Stomach (tissue), 9 donors: ENCODE data around the gene VDAC1. TPM values are rescaled to one million over a fixed set of nuclear protein-coding genes. Genes with fewer than 3 reads are reported as not detected.
A peak's percentile ranks its signal among the peaks of the same experiment; 100 is the strongest.

Experiments used
- DNase-seq, 2 donors: peaks; one replicate each; pipeline versions ENCODE4 v3.0.0 to v3.0.0-alpha.2; 2013 to 2019
- H3K27ac ChIP-seq, 5 donors: fragments of 200-600 bp in 4 of 5; sonication (generic) in 4 of 5; one replicate each; pipeline ENCODE4 v1.5.1; 2013 to 2019; ENCODE audit warnings: mild to moderate bottlenecking in 1 of 5, moderate library complexity in 1 of 5
- H3K27me3 ChIP-seq, 3 donors: fragments of 200-600 bp; sonication (generic); one replicate each; pipeline ENCODE4 v1.5.1; 2017 to 2019; ENCODE audit warnings: mixed run types in 1 of 3
- H3K36me3 ChIP-seq, 4 donors: fragments of 200-600 bp; sonication (generic); 1 replicate in 3 of 4; 2 replicates in 1 of 4; pipeline ENCODE4 v1.5.1; 2016 to 2019
- H3K4me1 ChIP-seq, 4 donors: fragments of 200-600 bp; sonication (generic); one replicate each; pipeline ENCODE4 v1.5.1; 2016 to 2019
- H3K4me3 ChIP-seq, 4 donors: fragments of 200-600 bp; sonication (generic) in 3 of 4; one replicate each; pipeline ENCODE4 v1.5.1; 2016 to 2019; ENCODE audit warnings: mild to moderate bottlenecking in 1 of 4
- H3K9me3 ChIP-seq, 4 donors: fragments of 200-600 bp; sonication (generic); one replicate each; pipeline ENCODE4 v1.5.1; 2016 to 2019
- EP300 ChIP-seq: sonication (generic); formaldehyde crosslinking; IDR thresholded peaks from one replicate; pipeline ENCODE4 v1.6.1; 2017; ENCODE audit warnings: antibody characterized with exemption
- POLR2A ChIP-seq, 4 donors: fragments of 450-650 bp; IDR thresholded peaks; one replicate each; pipeline ENCODE4 v1.6.1; 2016; ENCODE audit warnings: antibody characterized with exemption in 4 of 4, control low read depth in 2 of 4, mild to moderate bottlenecking in 1 of 4, moderate library complexity in 1 of 4
- POLR2AphosphoS5 ChIP-seq, 3 donors: sonication (generic); formaldehyde crosslinking; IDR thresholded peaks; one replicate each; pipeline ENCODE4 v1.6.1; 2016; ENCODE audit warnings: antibody characterized with exemption in 3 of 3
- WGBS, 5 donors: extraction: QIAGEN DNeasy Blood & Tissue Kit in 3 of 5; methylation state at CpG; one replicate each; pipeline versions ENCODE4 v1.1.5 to v1.1.7; 2013 to 2018; 5-methylcytosine and 5-hydroxymethylcytosine counted together
- intact Hi-C: fragments of 100-400 bp; cut with DNase I; formaldehyde crosslinking; loops from one replicate; pipeline ENCODE4 v1.15.1; 2023; ENCODE audit warnings: low total_unique reads
- polyA plus RNA-seq, 3 donors: library from polyadenylated mRNA; stranded (reverse); fragments of 200-250 nt; gene quantifications; one replicate each; pipeline ENCODE4 v1.2.3, GENCODE V29; 2013
- total RNA-seq, 5 donors: library from RNA; depleted of rRNA; stranded (reverse); fragments of >200 nt; gene quantifications; one replicate each; pipeline versions ENCODE4 v1.1.0 to v1.2.3, GENCODE V29; 2014 to 2016
- TF ChIP-seq, protein P1 (sequence below), 7 experiments: fragments of 450-650 bp in 4 of 7; fragments of 200-600 bp in 3 of 7; sonication (generic) in 3 of 7; IDR thresholded peaks; one replicate each; pipeline ENCODE4 v1.5.1; 2016 to 2019; ENCODE audit warnings: antibody characterized with exemption in 7 of 7, control low read depth in 2 of 7, mild to moderate bottlenecking in 1 of 7
- donor health status: healthy with polysubstance abuse.
- donor health status: Bipolar disorder and iron deficiency.
- donor health status: healthy.

VDAC1 gene
- total and polyA plus RNA-seq, 8 donors, result 55.8 to 307 (median 147) TPM

- intact Hi-C loops, result loop anchor here (10.0 kb wide), 1 partner anchor 510 kb away; no protein-coding TSS in a partner anchor
- peaks cover 3 to 34% (median 14%) of the 10 kb centered on the region in 4 donors for H3K4me1 ChIP-seq
- DNase-seq, result no peak
- no peaks in the 10 kb centered on the region for H3K36me3 ChIP-seq
- TF ChIP-seq EP300, result no peak
- TF ChIP-seq POLR2AphosphoS5 (IDR thresholded peaks at IDR 0.05), result no peak
- TF ChIP-seq POLR2A (IDR thresholded peaks at IDR 0.05), result no peak
- TF ChIP-seq, protein P1, sequence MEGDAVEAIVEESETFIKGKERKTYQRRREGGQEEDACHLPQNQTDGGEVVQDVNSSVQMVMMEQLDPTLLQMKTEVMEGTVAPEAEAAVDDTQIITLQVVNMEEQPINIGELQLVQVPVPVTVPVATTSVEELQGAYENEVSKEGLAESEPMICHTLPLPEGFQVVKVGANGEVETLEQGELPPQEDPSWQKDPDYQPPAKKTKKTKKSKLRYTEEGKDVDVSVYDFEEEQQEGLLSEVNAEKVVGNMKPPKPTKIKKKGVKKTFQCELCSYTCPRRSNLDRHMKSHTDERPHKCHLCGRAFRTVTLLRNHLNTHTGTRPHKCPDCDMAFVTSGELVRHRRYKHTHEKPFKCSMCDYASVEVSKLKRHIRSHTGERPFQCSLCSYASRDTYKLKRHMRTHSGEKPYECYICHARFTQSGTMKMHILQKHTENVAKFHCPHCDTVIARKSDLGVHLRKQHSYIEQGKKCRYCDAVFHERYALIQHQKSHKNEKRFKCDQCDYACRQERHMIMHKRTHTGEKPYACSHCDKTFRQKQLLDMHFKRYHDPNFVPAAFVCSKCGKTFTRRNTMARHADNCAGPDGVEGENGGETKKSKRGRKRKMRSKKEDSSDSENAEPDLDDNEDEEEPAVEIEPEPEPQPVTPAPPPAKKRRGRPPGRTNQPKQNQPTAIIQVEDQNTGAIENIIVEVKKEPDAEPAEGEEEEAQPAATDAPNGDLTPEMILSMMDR (IDR thresholded peaks at IDR 0.05), result no peak
- H3K27me3 ChIP-seq, result no peaks in the 10 kb centered on the region
- H3K4me3 ChIP-seq, result no peak overlapping the region
- no peak overlapping the region for H3K27ac ChIP-seq
- 61 to 75% (median 71%) methylated on average over 4 to 5 of the region's 5 CpGs for WGBS, 5 donors
- no peaks in the 10 kb centered on the region for H3K9me3 ChIP-seq
Measured at GRCh38 chr5:133934311-133934710, 70.5 kb downstream of the VDAC1 start.

DNA sequence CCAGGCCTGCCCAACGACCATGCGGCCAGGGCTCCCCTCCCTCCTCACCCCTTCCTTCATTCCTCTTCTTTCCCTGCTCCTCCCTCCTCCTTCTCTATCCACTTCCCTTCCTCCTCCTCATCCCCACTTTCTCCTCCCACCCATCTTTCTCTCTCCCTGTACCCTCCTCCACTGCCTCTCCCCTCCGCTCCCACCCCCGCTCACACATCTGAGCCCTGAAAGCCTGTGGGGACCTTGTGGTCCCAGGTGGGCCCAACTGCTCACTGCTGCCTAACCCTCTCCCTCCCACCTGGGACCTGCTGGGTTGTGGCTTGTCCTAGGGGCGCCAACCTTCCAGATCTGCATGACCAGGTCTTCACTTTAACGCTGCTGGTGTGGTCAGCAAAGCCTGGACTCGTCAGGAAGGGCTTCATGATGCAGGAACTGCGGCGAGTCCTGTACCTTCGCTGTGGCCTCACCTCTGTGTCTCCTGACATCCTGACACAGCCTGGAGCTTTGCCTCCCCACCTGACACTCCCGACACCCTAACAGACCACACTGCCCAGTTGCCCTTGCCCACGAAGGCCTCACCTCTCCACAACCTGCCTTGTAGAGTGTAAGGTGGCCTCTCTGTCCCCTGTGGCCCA lies 71.0 kb downstream of the VDAC1 start:
- intact Hi-C loops, result loop anchor here (10.0 kb wide), 1 partner anchor 509 kb away; no protein-coding TSS in a partner anchor
- Histone ChIP-seq H3K27me3 (no peaks in the 10 kb centered on the region), H3K9me3 (no peaks in the 10 kb centered on the region), H3K27ac (no peak overlapping the region), H3K4me1 (peaks cover 0 to 34% (median 13%) of the 10 kb centered on the region in 4 donors), H3K4me3 (no peak overlapping the region), H3K36me3 (no peaks in the 10 kb centered on the region)
- no peak for DNase-seq
- no peak for TF ChIP-seq POLR2AphosphoS5 (IDR thresholded peaks at IDR 0.05)
- TF ChIP-seq POLR2A (IDR thresholded peaks at IDR 0.05), result no peak
- no peak for TF ChIP-seq EP300
- TF ChIP-seq, protein P1 (IDR thresholded peaks at IDR 0.05), result no peak
- WGBS, 5 donors, result 81 to 82% (median 81%) methylated on average over 11 to 12 of the region's 12 CpGs

GRCh38 chr5:133933169-133933509 lies 71.6 kb downstream of the VDAC1 start:
- Histone ChIP-seq H3K4me3 (no peak overlapping the region), H3K27ac (no peak overlapping the region), H3K4me1 (peaks cover 0 to 28% (median 11%) of the 10 kb centered on the region in 4 donors), H3K27me3 (no peaks in the 10 kb centered on the region), H3K9me3 (no peaks in the 10 kb centered on the region), H3K36me3 (no peaks in the 10 kb centered on the region)
- 31 to 55% (median 52%) methylated on average over 3 of the region's 3 CpGs for WGBS, 5 donors
- TF ChIP-seq POLR2A (IDR thresholded peaks at IDR 0.05), result no peak
- TF ChIP-seq, protein P1 (IDR thresholded peaks at IDR 0.05), result no peak
- no peak for TF ChIP-seq EP300
- TF ChIP-seq POLR2AphosphoS5 (IDR thresholded peaks at IDR 0.05), result no peak
- DNase-seq, result peak in 1 of 2 donors; percentile 41
- intact Hi-C loops, result loop anchor here (10.0 kb wide), 1 partner anchor 508 kb away; no protein-coding TSS in a partner anchor

DNA sequence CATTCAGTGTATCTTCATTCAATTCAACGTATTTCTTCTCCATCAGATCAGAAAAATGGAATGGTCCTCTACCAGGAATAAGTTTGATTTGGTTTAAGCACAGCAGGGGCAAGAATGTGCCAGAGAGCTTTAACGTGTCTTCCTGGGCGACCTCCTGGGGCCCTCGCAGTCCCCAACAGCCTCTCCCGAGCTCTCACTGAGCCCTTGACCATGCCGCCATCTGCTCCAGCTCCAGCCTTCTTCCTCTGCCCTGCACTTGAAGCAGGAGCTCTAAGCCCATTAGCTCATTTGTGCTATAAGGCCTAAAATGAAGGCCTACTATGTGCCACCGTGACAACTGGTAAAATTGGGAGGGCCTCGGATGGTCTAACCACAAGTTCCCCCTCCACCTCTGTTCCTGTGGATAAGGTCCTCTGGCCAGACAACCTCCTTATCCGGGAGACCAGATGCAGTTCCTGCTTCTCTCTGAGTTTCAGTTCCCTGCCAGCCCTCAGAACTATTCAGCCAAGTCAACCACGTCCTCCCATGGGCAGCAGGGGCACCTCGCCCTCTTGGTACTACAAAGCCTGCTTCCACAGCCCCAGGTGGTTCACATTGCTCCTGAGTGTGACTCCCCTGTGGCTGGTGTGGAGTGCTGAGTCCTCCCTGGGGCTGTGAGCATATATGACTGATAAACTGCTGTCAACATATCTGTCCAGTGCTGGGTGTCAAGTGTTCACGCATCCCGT lies 72.2 kb downstream of the VDAC1 start:
- no peaks in the 10 kb centered on the region for H3K36me3 ChIP-seq
- H3K4me3 ChIP-seq, result no peak overlapping the region
- no peaks in the 10 kb centered on the region for H3K9me3 ChIP-seq
- TF ChIP-seq, protein P1 (IDR thresholded peaks at IDR 0.05), result no peak
- no peak for TF ChIP-seq POLR2AphosphoS5 (IDR thresholded peaks at IDR 0.05)
- no peak for TF ChIP-seq EP300
- no peak for TF ChIP-seq POLR2A (IDR thresholded peaks at IDR 0.05)
- H3K27ac ChIP-seq, result no peak overlapping the region
- peak in 1 of 2 donors; percentile 51 for DNase-seq
- no peaks in the 10 kb centered on the region for H3K27me3 ChIP-seq
- WGBS, 5 donors, result 64 to 74% (median 65%) methylated on average over 13 of the region's 13 CpGs
- intact Hi-C loops, result loop anchor here (10.0 kb wide), 1 partner anchor 508 kb away; no protein-coding TSS in a partner anchor
- H3K4me1 ChIP-seq, result peaks cover 3 to 27% (median 11%) of the 10 kb centered on the region in 4 donors
